SK-N-MC (cell line): ENCODE results near the gene SHISA9.

Experiments
- DNase-seq: peaks from one replicate; pipeline ENCODE4 v3.0.0-alpha.2; 2011; ENCODE audit warnings: low read depth, low spot score
- H3K27ac ChIP-seq: fragments of 200-600 bp; sonication (generic); 2 replicates; pipeline ENCODE4 v1.5.1; 2016; ENCODE audit warnings: mixed run types
- H3K36me3 ChIP-seq: fragments of 200-600 bp; sonication (generic); 2 replicates; pipeline ENCODE4 v1.6.1; 2017; ENCODE audit warnings: antibody characterized with exemption, low read length, mixed read lengths; ENCODE audit not compliant: insufficient read depth
- H3K4me3 ChIP-seq: fragments of 200-600 bp; sonication (generic); 2 replicates; pipeline ENCODE4 v1.5.1; 2016
- H3K9ac ChIP-seq: fragments of 200-600 bp; sonication (generic); 2 replicates; pipeline ENCODE4 v1.8.0; 2017; ENCODE audit warnings: mixed run types, mixed read lengths; ENCODE audit not compliant: insufficient read length
- H3K9me3 ChIP-seq: fragments of 200-600 bp; sonication (generic); 2 replicates; pipeline ENCODE4 v1.6.1; 2017; ENCODE audit warnings: low read depth, mild to moderate bottlenecking, antibody characterized with exemption, low read length, moderate library complexity, mixed read lengths
- EZH2 ChIP-seq: fragments of 200-600 bp; sonication (generic); IDR thresholded peaks from one replicate; pipeline ENCODE4 v1.6.1; 2017; ENCODE audit warnings: antibody characterized with exemption
- FOXP2 ChIP-seq: optimal IDR thresholded peaks from 2 replicates; pipeline ENCODE3; 2011; ENCODE audit warnings: mild to moderate bottlenecking, moderate library complexity; ENCODE audit not compliant: insufficient read depth; ENCODE audit errors: extremely low read length, control extremely low read depth
- POLR2AphosphoS5 ChIP-seq: IDR thresholded peaks from 2 replicates; pipeline ENCODE4 v1.6.1; 2012; ENCODE audit warnings: mild to moderate bottlenecking, low read depth, low read length, borderline replicate concordance

Gene SHISA9

DNA sequence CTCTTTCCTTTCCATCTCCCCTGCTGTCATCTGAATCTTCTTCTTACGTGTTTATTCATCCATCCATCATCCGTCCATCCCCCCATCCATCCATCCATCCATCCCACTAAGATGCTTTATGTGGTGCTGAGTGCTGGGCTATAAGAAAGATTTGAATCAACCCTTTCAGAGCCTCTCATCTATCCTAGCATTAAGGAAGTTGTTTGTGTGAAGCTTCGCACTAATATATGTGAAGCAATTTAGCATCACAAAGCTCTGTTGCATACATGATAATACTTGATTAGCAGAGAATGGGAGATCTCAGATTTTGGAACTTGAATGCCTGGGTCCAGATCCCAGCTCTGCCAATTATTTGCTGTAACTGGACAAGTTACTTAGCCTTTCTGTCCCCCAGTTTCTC is 255.7 kb downstream of the SHISA9 start:
- no peaks in the 10 kb centered on the region for H3K9me3 ChIP-seq
- TF ChIP-seq EZH2 (no peak), POLR2AphosphoS5 (no peak), FOXP2 (no peak)
- H3K9ac ChIP-seq: no peak overlapping the region
- no peak overlapping the region for H3K4me3 ChIP-seq
- H3K36me3 ChIP-seq: no peaks in the 10 kb centered on the region
- no peak for DNase-seq
- H3K27ac ChIP-seq: no peak overlapping the region

DNA sequence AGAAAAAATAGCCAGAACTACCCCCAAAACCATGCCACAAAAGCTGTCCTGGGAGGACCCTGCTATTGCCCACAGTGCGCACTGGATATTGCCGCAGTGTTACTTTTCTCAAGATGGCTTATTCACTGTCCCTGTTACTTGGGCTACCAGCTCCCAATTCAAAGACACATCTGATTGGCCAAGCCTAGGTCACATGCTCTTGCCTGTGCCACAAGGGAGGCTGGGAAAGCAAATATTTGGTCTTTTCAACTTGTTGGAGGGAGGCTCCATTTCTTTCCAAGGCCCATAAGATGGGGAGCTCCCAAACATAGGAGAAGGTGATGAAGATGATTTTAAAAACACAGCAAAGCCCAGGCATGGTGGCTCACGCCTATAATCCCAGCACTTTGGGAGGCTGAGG is 257.0 kb downstream of the SHISA9 start:
- H3K36me3 ChIP-seq: no peaks in the 10 kb centered on the region
- no peak overlapping the region for H3K27ac ChIP-seq
- no peak overlapping the region for H3K4me3 ChIP-seq
- no peak overlapping the region for H3K9ac ChIP-seq
- H3K9me3 ChIP-seq: no peaks in the 10 kb centered on the region
- DNase-seq: no peak
- TF ChIP-seq POLR2AphosphoS5: no peak
- no peak for TF ChIP-seq FOXP2
- TF ChIP-seq EZH2: no peak

DNA sequence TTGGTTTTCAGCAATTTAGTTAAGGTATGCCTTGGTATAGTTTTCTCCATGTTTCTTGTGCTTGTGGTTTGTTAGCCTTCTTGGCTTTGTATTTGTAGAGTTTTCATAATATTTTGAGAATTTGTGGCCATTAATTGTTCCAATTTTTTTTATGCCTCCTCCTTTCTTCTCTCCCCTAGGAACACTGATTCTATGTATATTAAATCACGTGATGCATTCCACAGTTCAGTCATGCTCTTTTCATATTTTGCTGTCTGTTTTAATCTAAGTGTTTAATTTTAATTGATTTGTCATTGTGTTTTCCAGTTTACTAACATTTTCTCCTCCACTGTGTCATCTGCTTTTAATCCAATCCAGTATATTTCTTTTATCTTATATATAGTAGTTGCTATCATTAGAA is 263.6 kb downstream of the SHISA9 start:
- H3K27ac ChIP-seq: no peak overlapping the region
- H3K9ac ChIP-seq: no peak overlapping the region
- TF ChIP-seq FOXP2 (no peak), EZH2 (no peak), POLR2AphosphoS5 (no peak)
- no peaks in the 10 kb centered on the region for H3K9me3 ChIP-seq
- H3K4me3 ChIP-seq: no peak overlapping the region
- no peaks in the 10 kb centered on the region for H3K36me3 ChIP-seq
- no peak for DNase-seq

DNA sequence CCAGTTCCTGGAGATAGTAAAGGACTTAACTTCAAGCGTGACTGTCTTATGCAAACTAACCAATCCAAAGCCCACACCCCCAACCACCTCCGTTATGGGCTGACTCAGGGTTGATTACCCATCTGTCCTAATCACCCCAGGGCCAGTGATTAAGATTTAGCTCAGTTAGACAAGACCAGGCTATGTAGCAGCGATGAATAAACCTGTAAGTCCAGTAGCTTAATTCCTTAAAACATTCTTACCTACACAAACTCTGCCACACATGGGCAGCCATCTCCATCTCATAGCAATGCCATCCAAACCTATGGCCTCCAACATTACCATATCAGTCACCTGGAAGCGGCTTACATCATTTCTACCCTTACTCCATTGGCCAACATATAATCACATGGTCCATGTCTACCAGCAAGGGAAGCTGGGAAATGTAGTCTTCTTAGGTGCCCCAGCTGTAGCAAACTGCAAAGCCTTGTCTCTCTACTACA is 266.7 kb downstream of the SHISA9 start:
- no peak overlapping the region for H3K9ac ChIP-seq
- no peak for TF ChIP-seq EZH2
- no peak for TF ChIP-seq FOXP2
- no peak for TF ChIP-seq POLR2AphosphoS5
- DNase-seq: no peak
- no peaks in the 10 kb centered on the region for H3K36me3 ChIP-seq
- H3K9me3 ChIP-seq: no peaks in the 10 kb centered on the region
- no peak overlapping the region for H3K4me3 ChIP-seq
- H3K27ac ChIP-seq: no peak overlapping the region

DNA sequence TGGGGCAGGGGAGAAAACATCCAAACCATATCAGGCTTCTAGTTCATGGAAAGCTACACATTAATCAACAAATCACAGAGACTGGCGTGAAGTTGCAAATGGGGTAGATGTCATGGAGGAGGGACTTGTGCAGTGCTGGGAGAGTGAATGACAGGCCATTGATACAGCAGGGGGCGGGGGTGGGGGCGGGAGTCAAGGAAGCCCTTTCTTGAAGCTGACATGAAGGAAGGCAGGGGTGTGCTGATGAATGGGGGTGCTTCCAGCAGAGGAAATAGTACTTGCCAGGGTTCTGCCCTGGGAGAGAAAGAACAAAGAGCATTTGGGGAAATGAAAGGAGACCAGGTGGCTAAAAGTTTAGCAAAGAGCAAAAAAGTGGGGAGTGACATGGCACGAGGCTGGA is 269.9 kb downstream of the SHISA9 start:
- no peak for TF ChIP-seq FOXP2
- TF ChIP-seq POLR2AphosphoS5: no peak
- no peak for TF ChIP-seq EZH2
- Histone ChIP-seq H3K9me3 (no peaks in the 10 kb centered on the region), H3K27ac (no peak overlapping the region), H3K4me3 (no peak overlapping the region), H3K36me3 (no peaks in the 10 kb centered on the region), H3K9ac (no peak overlapping the region)
- no peak for DNase-seq

DNA sequence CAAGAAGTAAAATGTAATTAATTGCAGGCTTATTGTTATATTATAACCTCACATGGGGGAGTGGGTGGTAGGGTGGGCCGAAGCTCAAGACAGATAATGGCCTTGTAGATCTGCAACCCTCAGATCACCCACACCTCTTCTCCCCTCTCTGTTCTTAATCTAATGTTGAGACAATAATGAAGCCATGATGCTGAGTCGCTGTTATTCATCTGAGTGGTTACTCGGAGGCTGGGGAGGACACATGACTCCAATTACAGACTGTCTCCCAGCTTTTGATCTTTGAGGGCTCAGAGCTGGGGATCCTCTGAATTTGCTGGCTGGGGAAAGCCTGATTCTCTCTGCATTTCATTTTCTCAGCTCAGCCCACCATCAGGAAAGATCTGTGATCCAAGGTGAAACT is 275.3 kb downstream of the SHISA9 start:
- H3K27ac ChIP-seq: no peak overlapping the region
- H3K4me3 ChIP-seq: no peak overlapping the region
- DNase-seq: no peak
- H3K9me3 ChIP-seq: no peaks in the 10 kb centered on the region
- no peaks in the 10 kb centered on the region for H3K36me3 ChIP-seq
- TF ChIP-seq FOXP2: no peak
- TF ChIP-seq POLR2AphosphoS5: no peak
- TF ChIP-seq EZH2: no peak
- H3K9ac ChIP-seq: no peak overlapping the region

DNA sequence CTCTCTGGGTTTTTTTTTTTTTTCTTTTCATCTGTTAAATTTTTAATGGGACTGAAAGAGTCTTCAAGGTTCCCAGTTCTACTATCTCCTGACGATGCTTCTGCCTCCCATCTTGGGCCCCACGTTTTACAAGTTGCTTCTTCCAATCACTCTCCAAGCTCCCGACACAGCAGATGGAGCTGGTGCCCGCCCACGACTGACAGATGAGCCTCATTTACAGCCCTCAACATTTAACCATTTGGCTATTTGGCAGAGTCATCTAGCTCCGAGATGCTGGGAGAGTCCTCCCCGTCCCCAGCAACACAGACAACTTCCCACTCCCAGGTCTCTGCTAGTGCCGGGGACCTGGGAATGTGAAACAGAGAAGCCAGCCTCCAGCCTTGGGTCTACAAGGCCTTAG is 276.9 kb downstream of the SHISA9 start:
- Histone ChIP-seq H3K36me3 (no peaks in the 10 kb centered on the region), H3K9ac (no peak overlapping the region), H3K9me3 (no peaks in the 10 kb centered on the region), H3K4me3 (no peak overlapping the region), H3K27ac (no peak overlapping the region)
- TF ChIP-seq FOXP2 (no peak), POLR2AphosphoS5 (no peak), EZH2 (no peak)
- DNase-seq: no peak

DNA sequence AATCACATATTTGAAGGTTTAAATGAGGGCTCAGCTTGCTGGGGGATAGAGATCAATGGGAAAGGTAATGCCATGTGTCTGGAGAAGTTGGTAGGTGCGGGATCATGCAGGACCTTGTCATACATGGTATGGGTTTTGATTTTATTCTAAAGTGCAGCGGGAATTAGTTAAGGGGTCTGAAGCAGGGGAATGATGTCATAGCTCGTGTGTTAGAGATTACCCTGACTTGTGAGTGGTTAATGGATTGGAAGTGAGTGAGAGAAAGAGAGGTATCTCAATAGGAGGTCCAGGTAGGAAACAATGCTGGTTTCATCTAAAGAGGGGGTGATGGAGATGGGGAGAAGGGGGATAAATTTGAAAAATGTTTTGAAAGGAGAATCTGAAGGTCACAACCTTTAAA is 280.0 kb downstream of the SHISA9 start:
- DNase-seq: no peak
- no peak overlapping the region for H3K27ac ChIP-seq

DNA sequence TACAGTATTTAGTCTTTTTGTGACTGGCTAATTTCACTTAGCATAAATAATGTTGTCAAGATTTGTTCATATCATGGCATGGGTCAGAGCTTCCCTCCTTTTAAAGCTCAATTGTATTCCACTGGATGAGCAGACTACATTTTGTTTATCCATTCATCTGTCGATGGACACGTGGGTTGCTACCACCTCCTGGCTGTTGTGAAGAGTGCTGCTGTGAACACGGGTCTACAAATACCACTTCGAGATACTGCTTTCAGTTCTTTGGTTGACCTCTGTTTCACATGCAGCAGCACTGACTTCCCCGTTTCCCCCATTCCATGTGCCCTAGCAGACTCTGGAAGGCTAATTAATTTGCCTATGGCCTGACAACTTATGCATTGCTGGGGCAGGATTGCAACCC is 285.4 kb downstream of the SHISA9 start:
- no peak overlapping the region for H3K9ac ChIP-seq
- no peak overlapping the region for H3K4me3 ChIP-seq
- H3K36me3 ChIP-seq: no peaks in the 10 kb centered on the region
- H3K9me3 ChIP-seq: no peaks in the 10 kb centered on the region
- H3K27ac ChIP-seq: no peak overlapping the region
- DNase-seq: no peak
- TF ChIP-seq POLR2AphosphoS5 (no peak), FOXP2 (no peak), EZH2 (no peak)

More for the DNA sequence above, 280.0 kb downstream of the SHISA9 start:
- H3K36me3 ChIP-seq: no peaks in the 10 kb centered on the region
- H3K9me3 ChIP-seq: no peaks in the 10 kb centered on the region
- no peak overlapping the region for H3K4me3 ChIP-seq
- TF ChIP-seq EZH2: no peak
- no peak for TF ChIP-seq FOXP2
- no peak for TF ChIP-seq POLR2AphosphoS5
- no peak overlapping the region for H3K9ac ChIP-seq
